HG03558 (cell line): ENCODE measurements around the gene ROBO2.

Experiments
- ATAC-seq: cut with Tn5 transposase; IDR thresholded peaks from one replicate; pipeline ENCODE4 v1.9.1; 2021; ENCODE audit warnings: moderate number of reproducible peaks; ENCODE audit not compliant: unreplicated experiment; ENCODE audit errors: extremely low read depth

The ROBO2 gene

DNA sequence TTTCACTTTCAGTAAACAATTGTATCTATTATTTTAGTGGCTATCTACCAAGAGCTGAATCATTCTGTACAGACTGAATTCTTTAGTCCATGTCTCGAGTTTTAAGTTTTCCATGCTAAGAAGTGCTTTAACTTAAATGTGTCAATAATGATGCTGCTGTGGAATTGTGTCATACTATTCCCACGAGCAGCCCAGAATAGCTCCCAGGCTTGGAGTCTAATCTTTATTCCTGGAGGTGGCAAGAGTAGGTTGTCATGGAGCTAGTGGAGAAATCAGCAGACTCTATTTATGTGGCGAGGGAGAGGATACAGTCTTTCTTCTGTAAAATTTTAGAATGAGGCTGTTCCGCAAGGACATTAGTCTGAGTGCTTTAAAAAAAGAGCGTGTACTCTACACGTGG is 207.2 kb downstream of the ROBO2 start:
- ATAC-seq = no peak

GRCh38 chr3:77247817-77248216 is 207.9 kb downstream of the ROBO2 start:
- ATAC-seq = no peak

DNA sequence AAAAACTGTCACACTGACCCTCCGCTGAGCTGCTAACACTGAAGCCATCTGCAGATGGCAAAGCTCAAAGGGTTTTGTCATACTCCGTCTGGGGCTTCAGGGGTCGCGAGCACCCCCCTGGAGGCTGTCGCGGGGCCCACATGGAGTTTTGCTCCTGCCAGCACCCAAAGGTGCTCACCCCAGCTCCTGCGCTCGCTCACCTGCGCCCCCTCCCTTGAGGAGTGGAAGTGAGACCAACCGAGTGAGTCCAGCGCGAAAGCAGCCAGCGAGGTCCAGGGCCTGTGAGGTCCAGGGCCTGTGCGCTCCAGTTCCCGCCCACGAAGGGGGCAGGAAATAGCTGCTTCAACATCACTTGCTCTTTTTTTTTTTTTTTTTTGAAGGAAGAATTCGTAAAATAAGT is 208.5 kb downstream of the ROBO2 start:
- ATAC-seq = no peak

GRCh38 chr3:77251136-77251535 is 211.2 kb downstream of the ROBO2 start:
- ATAC-seq = no peak

DNA sequence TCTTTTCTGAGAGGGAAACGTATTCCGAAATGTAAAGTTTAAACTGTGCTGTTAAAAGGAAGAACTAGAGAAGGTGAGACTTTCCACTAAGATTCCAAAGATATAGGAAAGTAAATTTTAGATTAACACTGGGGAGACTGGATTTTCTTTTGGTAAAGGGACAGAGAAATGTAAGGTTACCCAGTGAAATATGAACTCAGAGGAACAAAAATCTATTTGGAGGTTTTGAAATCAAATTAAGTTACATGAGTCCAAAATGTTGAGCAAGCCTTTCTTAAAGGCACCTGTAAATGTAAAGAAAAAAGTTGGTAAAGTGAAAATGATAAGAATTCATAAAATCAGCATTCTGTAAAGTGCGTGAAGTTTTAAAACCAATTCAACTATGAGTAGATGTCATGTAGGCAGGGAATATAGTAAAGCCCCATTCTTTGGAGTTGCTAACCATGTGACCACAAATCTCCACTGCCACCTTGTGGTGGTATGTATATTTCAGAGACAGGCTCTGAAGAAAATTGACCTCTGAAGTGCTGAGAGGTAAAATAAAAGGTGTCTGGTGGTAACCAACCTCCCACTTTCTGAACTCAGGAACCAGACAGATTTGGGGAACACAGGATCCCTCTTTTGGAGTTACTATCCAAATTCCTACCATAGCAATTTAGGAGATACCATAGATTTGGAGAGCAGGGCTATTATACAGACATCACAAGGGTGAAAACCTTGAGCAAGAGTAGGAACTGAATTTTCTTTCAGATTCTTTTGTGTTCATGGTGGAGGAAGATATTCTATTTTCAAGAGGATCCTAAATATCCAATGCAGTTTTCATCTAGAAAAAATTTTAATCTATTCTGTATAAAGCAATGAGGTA is 215.3 kb downstream of the ROBO2 start:
- ATAC-seq = no peak

DNA sequence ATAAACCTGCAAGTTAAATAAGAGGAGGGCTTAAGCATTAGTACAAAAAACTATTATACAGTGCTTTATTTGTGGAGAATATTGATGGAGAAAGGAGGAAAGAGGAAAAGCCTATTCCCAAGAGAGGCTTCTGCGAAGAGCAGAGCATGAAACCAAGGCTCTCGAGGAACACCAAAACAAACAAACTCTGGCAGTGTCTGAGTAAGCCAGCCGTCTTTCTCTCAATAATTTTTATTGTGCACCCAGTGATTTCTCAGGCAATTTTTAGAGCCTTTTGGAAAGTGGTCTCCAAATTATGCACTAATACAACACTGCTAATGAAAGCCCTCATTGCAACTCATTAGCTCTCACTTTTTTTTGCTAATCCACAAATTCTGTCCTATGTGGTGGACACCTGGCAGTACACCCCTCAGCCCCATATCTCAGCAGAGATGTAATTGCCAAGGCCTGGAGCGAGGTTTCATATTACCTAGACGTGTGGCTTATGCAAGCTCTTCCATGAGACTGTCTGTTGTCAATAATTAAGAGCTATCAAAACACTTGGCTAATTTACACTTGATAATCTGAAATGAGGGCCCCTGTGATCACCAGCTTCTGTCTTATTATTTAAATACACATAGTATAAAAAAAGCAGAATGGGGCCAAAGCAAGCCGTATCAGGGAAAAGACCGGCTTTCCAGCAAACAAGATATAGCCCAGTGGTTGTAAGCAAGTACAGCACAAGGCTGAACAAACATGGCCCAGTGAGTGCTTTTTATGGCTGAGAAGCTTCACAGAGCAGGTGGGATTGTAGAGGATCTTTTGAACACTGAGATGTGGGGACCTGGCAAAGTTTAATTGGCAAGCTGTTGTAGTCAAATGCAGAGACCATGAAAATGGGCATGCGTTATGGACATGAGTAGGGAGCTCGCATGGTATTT is 216.9 kb downstream of the ROBO2 start:
- no peak for ATAC-seq

DNA sequence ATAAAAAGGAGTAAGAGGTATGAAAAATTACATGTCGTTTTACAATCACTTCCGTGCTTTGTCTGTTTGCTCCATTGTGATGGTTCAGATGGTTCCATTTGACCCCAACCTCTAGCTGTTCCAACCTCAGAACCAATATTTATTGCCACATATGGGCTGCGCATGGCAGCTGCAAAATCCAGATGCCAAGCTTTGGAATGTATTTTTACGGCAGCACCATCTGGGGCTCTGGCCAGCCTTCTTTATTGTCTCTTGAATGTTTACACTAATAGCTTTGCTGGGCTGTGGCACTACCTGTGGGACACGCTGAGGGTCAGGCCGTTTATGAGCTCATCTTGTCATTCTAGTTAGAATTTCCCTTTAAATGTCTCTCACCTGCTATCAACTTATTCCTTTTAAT is 219.8 kb downstream of the ROBO2 start:
- ATAC-seq = no peak

GRCh38 chr3:77262361-77262760 is 222.5 kb downstream of the ROBO2 start:
- no peak for ATAC-seq

GRCh38 chr3:77267589-77267988 is 227.7 kb downstream of the ROBO2 start:
- ATAC-seq = no peak

GRCh38 chr3:77271306-77271705 is 231.4 kb downstream of the ROBO2 start:
- no peak for ATAC-seq

- ATAC-seq = no peak
These were observed 231.8 kb downstream of the ROBO2 start for GRCh38 chr3:77271711-77272110.

GRCh38 chr3:77279276-77279675 is 239.4 kb downstream of the ROBO2 start:
- no peak for ATAC-seq

- ATAC-seq = no peak
These were observed 241.8 kb downstream of the ROBO2 start for GRCh38 chr3:77281721-77282120.

GRCh38 chr3:77283108-77283507 is 243.2 kb downstream of the ROBO2 start:
- ATAC-seq = no peak

- ATAC-seq = no peak
These were observed 248.4 kb downstream of the ROBO2 start for GRCh38 chr3:77288348-77288747.

DNA sequence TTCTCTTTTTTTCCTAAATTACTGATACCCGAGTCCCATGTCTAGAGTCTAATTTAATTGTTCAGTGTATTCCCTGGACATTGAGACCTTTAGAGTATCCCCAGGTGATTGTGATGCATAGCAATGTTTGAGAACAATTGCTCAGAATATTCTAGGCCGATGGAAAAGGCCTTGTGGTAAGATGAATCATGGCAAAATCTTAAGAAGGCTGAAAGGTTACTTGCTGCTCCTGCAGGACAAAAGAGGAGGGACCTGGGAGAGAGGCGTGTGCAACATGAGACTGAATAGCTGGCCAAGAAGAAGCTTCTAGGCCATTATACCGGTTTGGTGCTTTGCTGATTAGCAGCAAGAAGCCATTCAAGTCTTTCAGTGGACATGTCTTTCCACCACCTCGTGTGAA is 256.6 kb downstream of the ROBO2 start:
- no peak for ATAC-seq

- no peak for ATAC-seq
These were observed 258.5 kb downstream of the ROBO2 start for GRCh38 chr3:77298417-77298816.

GRCh38 chr3:77303955-77304699 is 264.2 kb downstream of the ROBO2 start:
- no peak for ATAC-seq

GRCh38 chr3:77304700-77305021 is 264.8 kb downstream of the ROBO2 start:
- no peak for ATAC-seq

- ATAC-seq = no peak
These were observed 269.6 kb downstream of the ROBO2 start for GRCh38 chr3:77309460-77309859.

GRCh38 chr3:77313843-77314242 is 273.9 kb downstream of the ROBO2 start:
- no peak for ATAC-seq
